GM18517 (cell line): ENCODE results near the gene PLCXD3.
"Not testable (repeated sequence)": the region's sequence is repeated elsewhere in the genome, so short reads cannot be mapped to it uniquely, and the experiment has no call there.

ENCODE experiments used
- ATAC-seq: cut with Tn5 transposase; IDR thresholded peaks from one replicate; pipeline ENCODE4 v1.9.1; 2021; ENCODE audit warnings: mild to moderate bottlenecking, moderate library complexity; ENCODE audit not compliant: unreplicated experiment

Gene PLCXD3

DNA sequence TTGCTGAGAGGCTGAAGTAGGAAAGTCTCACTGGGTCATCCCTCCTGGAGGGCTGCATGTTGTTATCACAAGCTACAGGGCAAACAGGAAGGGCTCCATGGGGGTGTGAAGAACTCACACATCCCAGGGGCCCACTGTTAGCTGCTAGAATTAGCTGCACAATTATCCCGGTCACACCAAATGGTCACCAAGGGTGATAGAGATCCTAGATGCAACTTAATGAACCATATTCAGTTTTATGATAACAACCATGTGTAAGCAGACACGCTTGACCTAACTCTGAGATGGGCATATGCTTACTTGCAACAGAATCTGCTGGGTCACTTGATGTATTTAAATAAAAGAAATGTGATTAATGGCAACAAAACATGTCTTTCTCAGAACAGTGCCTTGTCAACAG is 153.6 kb downstream of the PLCXD3 start:
- no peak for ATAC-seq

DNA sequence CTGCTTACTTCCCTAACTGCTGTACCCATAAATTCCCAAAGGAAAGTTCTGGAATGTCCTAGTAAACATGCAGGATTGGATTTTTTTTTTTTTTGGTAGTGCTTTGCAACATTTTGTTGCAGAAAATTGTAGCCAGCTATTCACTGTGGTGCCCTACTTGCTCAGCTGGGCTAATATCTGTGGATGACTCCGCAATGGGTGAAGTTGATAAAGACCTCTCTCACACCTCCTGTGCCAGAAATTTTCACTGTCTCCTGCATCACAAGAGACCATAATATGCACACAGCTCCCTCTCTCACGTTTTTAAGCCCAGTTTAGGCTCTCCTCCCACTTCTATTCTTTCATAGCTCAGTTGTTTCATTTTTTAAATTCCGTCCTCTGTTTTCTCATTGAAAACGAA is 160.6 kb downstream of the PLCXD3 start:
- no peak for ATAC-seq

DNA sequence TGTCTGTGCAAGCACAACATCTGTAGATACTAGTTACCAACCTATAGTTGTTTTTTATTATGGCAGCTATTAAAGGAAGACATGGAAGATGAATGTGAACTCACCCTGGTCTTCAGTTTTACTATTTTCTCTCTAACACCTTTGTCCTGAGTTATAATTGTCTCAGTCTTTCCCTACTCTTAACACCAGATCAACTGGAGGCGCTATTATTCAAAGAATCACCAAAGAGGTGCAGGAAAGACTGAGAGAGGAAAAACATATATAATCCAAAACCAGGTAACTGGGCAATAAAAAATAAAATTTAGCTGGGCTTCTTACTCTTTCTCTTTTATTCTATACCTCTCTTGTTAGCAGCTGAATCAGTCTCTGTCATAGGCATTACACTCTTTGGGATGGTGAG is 162.8 kb downstream of the PLCXD3 start:
- ATAC-seq: no peak

DNA sequence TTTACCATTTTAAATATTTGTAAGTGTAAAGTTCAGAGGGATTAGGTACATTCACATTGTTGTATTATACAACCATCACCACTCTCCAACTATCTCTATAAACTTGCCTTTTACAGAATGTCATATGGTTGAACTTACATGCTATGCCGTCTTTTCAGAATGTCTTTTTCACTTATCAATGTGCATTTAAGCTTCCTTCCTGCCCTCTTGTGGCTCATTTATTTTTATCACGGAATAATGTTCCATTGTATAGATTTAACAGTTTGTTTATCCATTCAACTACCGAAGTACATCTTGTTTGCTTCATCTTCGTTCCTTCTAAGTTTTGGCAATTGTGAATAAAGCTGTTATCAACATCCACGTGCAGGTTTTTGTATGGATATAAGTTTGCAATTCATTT is 163.8 kb downstream of the PLCXD3 start:
- ATAC-seq: no peak

DNA sequence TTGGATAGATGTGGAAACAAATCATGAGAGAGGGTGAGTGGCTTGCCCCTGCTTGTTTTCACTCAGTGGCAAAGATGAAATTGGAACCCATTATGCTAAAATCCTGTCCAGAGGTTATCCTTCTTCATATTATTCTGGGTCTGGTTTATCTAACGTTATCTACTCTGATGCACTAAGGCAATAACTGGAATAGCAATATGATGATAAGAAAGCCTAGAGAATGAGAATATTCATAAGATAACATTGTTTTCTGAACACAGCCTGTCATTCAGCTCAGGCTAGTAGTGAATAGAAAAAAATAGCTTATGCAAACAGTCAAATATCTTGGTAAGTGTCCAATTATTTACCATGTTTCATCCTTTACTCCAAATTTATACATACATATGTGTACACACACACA is 165.1 kb downstream of the PLCXD3 start:
- ATAC-seq: no peak

DNA sequence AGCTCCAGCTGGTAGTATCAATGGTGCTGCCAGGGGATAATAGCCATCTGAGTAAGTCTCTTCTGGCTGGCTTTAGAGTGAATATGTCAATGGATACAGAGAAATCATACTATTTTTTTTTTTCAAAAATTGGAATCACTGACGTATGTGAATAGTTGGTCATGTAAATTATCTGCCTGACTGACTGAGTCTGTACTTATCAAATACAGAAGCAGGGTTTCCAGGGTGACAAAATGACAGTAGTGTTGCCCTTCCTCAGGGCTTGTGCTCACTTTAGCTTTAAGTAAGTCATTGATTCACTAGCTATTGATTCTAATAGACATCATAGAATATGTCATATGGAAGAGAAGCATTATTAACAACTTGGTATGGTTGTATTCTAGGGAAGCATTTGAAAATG is 171.1 kb downstream of the PLCXD3 start:
- ATAC-seq: no peak

DNA sequence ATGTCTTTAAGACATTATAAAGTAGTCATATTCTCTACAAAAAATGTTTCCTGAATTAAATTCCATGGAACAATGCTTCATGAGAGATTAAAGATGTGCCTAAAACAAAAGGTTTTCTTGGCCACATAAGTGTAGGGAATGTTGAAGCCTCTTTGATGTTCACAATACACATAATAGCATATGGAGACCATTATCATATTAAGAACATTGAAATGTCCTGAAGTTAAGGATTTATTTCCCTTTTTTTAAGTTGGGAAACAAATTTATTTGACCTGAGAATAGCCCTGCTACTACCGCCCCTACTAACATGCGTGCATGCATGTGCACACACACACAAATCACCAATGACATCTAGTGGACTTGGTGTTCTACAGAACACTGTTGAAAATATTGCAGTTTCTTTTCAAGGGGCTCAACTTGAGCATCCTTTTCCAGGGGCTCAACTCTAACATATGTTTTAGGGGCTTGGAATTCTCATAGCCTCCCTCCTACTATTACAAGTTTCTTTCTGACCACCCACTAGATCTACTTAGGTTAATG is 172.2 kb downstream of the PLCXD3 start:
- no peak for ATAC-seq

DNA sequence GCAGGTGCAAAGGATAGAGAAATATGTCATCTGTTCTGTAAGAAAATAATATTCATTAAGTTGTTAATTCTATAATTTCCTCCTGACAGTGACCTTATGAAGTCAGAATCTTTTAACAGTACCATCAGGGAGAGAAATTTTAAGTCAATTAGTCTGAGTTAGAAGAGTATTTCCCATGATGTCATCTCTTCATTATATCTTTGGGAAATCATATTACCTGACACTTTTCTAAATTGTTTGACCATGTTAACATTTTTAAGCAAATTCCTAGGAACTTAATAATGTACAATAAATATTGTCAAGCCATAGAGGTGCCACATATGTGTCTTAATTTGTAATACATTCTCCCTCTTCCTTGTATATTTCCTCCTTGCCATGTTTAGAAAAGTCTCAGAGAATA is 172.7 kb downstream of the PLCXD3 start:
- no peak for ATAC-seq

DNA sequence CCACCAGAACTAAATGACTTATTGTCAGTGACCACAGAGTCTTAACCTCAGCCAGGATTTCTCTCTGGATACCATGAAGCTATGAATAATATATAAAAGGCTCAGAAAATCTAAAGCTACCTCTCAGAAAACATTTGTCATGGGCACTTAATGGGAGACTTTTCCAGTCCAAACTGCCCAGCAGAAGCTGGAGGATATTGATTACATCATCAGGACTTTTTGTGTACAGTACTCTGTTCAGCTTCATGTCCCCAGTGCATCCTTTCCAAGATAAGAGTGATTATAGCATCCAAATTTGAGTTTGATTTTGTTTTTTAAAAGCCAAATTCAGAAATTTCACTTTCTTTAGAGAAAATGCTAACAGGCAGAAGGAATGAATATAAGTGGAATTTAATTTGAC is 173.2 kb downstream of the PLCXD3 start:
- ATAC-seq: no peak

DNA sequence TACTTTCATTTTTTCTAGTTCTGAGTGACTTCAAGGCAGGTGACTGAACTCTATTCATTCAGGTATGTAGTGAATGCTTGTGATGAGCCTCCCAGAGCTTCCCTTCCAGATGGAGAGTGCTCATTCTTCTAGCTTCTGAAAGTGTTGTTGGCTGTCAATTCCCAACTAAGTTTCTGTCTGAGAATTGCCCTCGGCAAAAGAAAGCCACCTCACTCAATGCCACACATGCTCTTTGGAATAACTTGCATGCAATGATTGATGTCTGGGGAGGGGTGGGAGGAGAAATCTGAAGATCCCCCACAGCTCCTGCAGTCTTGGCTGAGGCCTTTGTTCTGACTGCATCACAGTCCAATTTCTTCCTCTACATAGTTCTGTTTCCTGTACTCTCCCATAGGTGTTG is 173.9 kb downstream of the PLCXD3 start:
- no peak for ATAC-seq

DNA sequence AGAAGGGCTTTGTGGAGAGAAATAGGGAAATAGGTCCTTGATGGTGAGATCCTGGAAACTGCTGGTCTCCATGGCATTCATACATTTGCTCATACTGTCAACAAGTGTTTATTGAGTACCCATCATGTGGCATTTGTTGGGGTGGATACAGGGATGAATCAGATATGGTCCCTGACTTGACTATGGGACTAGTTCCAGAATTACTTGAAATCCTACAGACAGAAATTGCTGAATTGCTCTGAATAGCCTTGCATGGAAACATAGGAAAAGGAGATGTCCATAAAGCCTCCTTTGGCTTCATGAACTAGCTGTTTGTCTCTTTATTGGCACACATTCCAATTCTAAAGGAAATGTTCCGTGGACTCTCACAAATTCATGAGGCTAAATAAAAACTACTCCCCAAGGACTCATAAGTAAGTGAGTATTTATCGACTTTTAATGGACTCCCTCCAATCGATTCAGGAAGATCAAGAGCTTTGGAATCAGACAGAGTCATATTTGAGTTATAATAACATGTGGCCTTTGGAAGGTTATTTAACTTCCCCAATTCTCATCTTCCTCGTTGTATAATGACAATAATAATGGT is 174.7 kb downstream of the PLCXD3 start:
- ATAC-seq: no peak

DNA sequence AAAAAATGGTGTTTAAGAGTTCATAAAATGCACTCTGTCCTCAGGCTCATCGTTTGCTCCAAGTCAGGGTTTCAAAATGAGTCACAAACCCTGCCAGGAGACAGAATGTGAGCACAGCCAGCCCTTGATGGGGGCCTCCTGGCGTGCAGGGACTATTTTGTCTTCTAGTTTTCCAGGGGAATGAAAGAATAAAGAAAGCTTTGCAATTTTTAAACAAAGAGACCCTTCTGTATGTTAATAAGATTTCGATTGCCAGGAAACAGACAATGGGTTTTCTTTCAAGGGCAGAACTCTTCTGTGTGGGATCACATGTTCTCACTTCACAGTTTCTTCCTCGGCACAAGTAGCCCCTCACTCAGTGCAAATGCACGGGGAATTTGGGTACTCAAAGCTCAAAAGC is 175.6 kb downstream of the PLCXD3 start:
- peak; percentile 71 for ATAC-seq

DNA sequence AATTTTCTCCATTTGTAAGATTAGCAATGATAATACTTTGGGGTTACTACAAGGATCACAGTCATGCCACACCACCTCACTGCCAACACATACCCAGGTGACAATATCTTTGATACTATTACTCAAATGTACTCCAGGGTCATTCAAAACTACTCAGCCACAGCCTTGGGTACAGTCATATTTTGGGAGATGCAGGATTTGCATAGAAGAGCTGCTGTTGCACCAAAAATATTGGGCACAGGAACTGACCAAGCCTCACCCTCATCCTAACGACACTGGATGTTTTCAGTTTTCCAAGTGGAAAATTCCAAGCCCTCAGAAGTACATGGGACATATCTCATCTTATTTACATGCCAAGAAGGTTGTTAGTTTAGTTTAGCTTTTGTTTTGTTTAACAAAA is 176.2 kb downstream of the PLCXD3 start:
- ATAC-seq: no peak

DNA sequence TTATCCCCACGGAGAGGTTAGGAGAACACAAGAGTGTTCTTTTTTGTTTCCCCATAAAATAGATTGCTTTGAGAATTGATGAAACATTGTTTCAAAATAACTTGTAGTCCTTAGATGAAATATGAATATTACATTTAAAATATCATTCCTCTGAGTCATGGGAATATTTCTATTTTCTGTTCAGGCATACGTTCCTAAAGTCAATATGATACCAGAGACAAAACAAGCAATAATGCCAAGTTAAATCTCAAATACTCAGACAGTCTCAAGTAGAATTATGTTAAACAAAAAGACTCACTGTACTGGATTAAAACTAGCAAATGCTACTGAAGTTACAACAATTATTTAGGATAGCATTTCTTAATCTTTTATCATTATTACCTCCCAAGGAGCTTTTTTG is 185.3 kb downstream of the PLCXD3 start:
- ATAC-seq: no peak

DNA sequence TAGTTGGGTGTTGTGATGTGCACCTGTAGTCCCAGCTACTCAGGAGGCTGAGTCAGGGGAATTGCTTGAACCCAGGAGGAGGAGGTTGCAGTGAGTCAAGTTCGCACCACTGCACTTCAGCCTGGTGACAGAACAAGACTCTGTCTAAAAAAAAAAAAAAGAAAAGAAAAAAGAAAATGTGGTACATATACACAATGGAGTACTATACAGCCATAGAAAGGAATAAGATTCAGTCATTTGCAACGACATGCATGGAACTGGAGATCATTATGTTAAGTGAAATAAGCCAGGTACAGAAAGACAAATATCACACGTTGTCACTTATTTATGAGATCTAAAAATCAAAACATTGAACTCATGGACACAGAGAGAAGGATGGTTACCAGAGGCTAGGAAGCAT is 187.6 kb downstream of the PLCXD3 start:
- ATAC-seq: not testable (repeated sequence)

DNA sequence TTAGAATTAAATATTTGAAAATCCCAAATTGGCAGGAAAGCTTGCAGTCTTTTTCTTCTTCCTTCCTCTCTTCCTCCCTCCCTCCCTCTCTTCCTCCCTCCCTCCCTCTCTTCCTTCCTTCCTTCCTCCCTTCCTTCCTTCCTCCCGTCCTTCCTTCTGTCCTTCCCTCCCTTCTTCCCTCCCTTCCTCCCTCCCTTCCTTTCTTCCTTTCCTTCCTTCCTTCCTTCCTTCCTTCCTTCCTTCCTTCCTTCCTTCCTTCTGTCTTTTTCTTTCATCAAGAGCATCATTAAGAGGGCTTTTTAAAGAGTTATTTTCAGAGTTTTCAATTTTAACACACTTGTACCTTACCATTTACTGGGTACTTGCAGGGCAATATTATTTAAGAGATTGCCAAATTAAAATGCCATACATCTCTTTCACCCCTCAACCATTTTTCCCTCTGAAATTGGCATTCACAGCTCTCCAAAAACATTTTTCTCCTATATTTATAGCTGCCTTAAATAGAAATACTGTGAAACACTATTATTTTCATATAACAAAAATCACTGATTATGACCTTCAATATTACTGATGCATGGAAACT is 197.8 kb downstream of the PLCXD3 start:
- no peak for ATAC-seq

DNA sequence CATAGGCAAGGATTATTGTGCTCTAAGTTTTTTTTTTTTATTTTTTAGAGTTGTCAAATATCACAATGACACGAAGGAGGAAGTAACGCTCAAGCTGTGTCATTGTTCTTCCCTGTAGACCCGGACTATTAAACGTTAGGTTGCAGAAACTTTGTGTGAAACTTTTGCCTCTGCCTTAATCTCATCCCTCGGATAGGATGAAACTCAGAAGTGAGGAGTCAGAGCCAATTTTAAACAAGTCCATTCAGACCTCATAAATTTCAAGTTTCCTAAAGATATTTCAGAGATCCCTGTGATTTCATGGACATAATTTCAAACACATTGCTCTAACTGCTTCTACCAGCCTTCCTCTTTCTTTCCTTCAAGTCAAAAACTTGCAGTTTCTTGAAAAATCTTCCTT is 198.3 kb downstream of the PLCXD3 start:
- no peak for ATAC-seq

DNA sequence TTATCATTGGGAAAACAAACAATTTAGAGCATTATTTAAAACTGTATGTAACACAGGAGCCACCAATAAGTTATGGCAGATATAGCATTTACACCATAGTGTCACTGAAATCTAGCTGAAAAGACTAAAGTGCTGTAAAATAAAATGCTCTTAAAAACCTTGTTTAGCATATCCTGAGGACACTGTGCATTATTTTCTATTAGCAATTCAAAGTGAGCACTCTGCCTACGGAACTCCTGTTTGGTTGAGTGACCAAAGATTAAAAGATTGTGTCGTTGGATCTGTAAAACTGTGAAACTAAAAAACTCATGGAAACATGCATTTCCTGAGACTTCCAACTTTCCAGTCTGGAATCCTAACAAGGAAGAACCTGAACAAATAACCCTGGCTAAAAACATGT is 201.1 kb downstream of the PLCXD3 start:
- no peak for ATAC-seq

DNA sequence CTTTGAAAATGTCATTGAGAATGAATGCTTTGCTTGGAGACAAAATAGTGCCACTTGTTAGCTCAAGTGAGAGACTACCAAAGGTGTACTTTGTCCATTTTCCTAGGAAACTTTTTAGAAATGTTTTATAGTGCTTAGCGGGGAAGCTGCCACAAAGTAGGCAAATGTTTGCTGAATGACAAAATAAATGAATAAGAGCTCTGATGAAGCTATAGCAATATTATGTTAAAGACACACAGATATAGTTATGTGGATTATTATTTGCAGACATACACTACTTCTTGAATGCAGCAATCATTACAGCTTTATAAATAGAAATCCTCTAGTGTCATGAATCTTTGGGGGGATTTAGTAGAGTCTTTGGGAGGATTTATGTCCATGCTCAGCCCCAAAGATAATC is 204.4 kb downstream of the PLCXD3 start:
- ATAC-seq: no peak

DNA sequence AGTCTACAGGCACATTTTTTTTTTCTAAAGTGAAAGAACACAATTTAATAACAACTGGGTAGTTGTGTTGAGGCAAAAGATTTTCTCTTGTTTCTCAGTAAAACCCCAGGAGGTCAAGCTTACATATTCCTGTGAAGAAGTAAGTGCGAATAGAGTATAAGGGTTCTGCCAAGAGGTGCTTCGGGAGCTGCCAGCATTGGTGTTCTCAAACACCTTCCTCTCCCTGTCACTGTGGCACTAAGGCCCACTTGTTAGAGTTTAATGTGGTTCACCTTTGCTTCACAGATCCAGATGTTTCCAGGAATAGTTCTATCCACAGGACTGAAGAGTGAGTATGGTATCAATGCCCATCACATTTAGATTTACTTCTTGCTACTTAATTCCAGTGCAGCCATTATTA is 205.3 kb downstream of the PLCXD3 start:
- no peak for ATAC-seq

DNA sequence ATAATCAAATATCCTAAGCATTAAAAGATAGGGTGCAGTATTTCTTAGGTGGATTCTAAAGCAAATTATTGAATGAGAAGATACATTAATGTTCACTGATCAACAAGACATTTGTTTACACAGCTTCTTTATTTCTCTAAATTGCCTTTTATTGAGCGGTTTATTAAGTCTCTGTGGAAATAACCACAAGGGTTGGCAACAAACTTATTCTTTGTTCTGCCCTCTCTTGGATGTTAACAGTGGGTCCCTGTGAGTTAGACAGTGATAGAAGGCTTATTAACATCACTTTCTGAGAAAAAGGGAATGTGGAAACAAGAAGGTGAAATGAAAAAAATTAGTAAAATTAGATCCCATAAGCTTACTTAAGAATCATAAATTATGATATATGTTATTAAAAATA is 214.3 kb downstream of the PLCXD3 start:
- ATAC-seq: no peak

DNA sequence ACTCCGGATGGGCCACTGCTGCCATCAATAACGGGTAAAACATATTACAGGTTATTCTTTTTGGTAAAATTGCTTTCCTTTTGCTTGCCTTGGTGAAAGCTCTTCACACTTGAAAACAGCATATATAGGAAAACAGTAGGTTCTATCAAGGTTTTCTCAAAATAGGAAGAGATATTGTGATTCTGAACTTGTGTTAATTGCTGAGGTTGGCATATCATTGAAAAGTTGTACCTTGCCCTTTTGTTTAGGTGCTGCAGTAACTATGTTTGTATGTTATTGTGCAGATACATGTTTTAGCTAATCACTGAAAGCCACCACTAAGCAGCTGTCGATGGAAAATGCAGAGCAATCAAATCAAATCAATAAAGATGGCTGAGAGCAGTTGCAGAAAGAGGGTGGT is 219.1 kb downstream of the PLCXD3 start:
- no peak for ATAC-seq

DNA sequence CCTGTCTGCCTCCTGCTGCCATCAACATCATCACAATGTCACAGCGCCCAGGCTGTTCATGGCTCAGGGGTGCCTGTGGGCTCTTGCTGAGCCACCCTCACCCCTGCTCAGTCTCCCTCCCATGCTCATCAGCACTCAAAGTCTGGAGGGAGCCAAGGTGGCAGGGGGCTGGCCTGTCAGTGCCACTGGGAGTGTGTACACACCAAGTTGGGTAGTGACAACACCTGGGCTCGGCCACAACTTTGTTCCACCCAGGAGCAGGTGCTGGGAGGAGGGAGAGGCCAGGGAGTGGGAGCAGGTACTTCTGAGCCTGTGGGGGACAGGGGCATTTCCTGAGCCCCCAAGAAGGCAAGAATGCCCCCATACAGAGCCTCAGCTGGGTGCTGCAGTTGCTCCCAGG is 219.6 kb downstream of the PLCXD3 start:
- ATAC-seq: no peak
